ENCODE results near the gene DLGAP1.
A peak's percentile ranks its signal among the peaks of the same experiment; 100 is the strongest.
"Not testable (repeated sequence)": the region's sequence is repeated elsewhere in the genome, so short reads cannot be mapped to it uniquely, and the experiment has no call there.

DLGAP1 gene

DNA sequence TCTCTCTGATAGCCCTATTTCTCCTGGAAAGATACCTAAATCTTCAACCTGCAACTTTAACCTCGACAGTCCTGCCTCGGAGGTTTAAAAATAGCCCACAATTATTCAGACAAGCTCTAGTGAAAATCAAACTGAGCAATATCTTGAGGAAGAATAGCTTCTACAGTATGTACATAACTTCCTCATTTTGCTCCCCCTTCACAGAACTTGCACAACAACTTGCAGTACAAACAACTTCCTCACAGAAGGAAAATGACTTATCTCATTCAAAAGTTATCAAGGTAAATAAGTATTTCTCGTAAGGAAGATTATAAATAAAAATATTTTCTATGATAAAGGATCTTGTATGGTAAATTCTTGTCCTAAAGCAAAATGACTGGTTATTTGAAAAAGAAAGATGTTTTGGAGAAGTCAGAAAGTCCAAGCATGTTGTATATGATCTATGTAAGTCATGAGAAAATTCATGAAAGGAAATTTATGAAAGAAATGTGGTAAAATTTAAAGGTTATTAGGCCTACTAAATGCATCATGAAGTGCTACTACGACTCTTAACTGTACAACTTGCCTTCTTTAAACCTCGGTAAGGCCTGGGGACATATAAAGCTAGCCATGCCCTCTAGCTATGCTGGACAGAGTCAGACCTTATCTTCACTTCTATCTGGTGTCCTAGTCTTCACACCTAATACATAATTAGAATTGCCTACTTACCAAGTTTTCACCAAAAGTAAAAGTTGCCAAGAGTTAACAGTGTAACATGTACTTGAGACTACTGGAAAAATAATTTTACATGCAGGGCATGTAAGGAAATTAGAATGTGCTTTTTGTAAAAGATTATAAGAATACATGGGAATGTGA, 394.5 kb downstream of the DLGAP1 start:
- H3K36me3 Mint-ChIP-seq = no peaks in the 10 kb centered on the region
- ATAC-seq (replicated peaks) (no peak), DNase-seq (no peak)
- H3K27me3 Mint-ChIP-seq = no peaks in the 10 kb centered on the region
- H3K9me3 Mint-ChIP-seq = peaks cover 9 to 12% of the 10 kb centered on the region in 2 donors
- H3K27ac Mint-ChIP-seq = no peak overlapping the region
- H3K4me3 Mint-ChIP-seq = no peak overlapping the region
- no peaks in the 10 kb centered on the region for H3K4me1 Mint-ChIP-seq

DNA sequence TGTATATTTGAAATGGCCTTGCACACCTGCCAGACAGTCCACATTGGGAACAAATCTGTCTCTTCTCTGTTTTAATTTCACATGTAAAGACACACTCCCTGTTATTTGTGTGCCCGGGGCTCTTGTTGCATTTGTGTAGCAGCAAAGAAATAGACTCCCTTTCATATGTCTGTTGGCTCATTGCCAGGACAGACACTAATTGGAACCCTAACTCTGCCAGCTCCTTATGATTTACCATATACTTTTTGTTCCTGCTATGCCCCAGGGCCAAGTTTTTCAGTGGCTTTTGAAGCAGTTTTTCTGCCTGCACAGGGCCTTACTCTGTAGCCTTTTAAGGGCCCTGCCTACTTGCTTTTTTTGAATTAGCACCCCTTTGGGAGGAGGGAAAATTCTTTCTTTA, 396.9 kb downstream of the DLGAP1 start:
- no peak for DNase-seq
- no peak for ATAC-seq (replicated peaks)
- H3K27ac Mint-ChIP-seq = no peak overlapping the region
- H3K36me3 Mint-ChIP-seq = no peaks in the 10 kb centered on the region
- H3K9me3 Mint-ChIP-seq = peaks cover 13 to 15% of the 10 kb centered on the region in 2 donors
- no peak overlapping the region for H3K4me3 Mint-ChIP-seq
- no peaks in the 10 kb centered on the region for H3K4me1 Mint-ChIP-seq
- no peaks in the 10 kb centered on the region for H3K27me3 Mint-ChIP-seq

DNA sequence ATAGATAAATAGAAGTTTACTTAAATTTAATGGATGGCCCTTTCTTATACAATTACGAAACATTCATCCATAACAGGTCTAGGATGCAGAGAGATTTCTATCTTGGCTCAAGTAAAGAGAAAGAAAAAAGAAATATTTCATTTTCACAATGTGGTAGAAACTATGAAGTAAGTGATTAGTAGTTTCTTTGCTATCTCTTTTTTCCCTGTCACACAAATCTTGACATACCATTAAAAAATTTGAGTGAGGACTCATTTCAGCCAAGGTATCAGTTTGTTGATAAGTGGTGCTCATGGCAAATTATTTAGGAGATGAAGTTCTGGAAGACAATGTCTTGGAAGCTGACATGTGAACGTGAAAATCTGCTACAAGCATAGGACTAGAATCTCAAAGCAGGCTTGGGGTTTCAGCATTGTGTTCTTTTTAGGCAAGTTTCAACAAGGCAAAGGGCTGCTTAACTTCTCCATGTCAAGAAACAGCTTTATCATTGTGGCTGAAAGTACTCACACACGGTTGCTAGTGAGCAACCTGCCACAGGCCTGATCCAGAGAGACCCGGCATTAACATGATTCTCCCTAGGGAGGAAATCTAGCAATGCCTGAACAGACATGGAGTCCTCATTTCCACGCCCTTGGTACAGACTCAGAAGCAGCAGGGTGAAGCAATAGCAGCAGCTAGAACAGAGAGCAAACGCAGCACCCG, 414.6 kb downstream of the DLGAP1 start:
- Mint-ChIP-seq H3K27me3 (no peaks in the 10 kb centered on the region), H3K4me3 (no peak overlapping the region), H3K4me1 (no peaks in the 10 kb centered on the region), H3K27ac (no peak overlapping the region), H3K9me3 (no peaks in the 10 kb centered on the region), H3K36me3 (no peaks in the 10 kb centered on the region)
- ATAC-seq (replicated peaks) (no peak), DNase-seq (no peak)

DNA sequence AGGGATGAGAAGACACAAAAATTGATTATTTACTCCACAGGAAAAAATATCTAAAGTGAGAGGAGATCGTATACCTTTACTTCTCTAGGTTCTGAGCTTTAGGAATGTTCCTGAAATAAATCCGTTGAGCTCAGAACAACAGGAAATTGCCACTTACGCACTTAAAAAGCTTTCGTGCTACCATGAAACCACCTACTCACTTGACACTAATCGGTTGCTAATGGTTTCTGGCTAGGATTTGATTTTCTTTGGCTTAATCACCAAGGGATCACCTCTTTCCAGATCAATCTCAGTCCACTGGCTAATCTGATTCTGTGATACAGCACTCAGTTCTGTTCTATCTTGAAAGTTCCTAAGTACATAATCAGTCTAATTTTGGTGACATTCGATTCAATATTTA, 419.6 kb downstream of the DLGAP1 start:
- Mint-ChIP-seq H3K27me3 (no peaks in the 10 kb centered on the region), H3K4me3 (no peak overlapping the region), H3K4me1 (no peaks in the 10 kb centered on the region), H3K27ac (no peak overlapping the region), H3K36me3 (no peaks in the 10 kb centered on the region), H3K9me3 (peaks cover 0 to 3% of the 10 kb centered on the region in 2 donors)
- DNase-seq = no peak
- ATAC-seq (replicated peaks) = no peak

DNA sequence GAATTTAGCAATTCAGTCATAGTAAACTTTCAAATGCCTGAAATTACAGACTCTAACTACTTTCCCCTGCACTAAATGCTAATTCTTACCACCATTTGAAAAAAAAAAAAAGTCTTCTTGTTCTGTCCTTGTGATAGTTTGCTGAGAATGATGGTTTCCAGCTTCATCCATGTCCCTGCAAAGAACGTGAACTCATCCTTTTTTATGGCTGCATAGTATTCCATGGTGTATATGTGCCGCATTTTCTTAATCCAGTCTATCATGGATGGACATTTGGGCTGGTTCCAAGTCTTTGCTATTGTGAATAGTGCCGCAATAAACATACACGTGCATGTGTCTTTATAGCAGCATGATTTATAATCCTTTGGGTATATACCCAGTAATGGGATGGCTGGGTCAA, 420.3 kb downstream of the DLGAP1 start:
- H3K9me3 Mint-ChIP-seq; H3K27ac Mint-ChIP-seq; H3K36me3 Mint-ChIP-seq; ATAC-seq (replicated peaks); H3K27me3 Mint-ChIP-seq; H3K4me1 Mint-ChIP-seq; H3K4me3 Mint-ChIP-seq; DNase-seq: not testable (repeated sequence)

DNA sequence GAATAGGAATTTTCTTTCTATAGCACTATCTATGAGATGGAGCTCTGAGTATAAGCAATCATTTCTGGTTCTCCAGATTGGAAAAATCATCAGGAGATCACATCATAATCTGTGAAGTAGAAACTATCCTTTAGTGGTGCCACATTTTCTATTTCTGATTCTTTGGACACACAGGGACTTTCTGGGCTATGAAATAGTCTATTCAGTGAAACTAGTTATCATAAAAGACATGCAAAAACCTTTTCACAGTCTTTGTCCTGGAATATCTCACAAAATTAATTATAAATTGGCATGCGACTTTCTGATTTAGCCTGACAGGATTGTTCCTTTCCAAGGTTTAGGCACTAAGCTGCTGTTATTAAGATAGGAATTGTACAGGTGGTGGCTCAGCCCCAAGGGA, 428.6 kb downstream of the DLGAP1 start:
- Mint-ChIP-seq H3K9me3 (peaks cover 4 to 10% of the 10 kb centered on the region in 2 donors), H3K36me3 (no peaks in the 10 kb centered on the region), H3K27me3 (no peaks in the 10 kb centered on the region), H3K27ac (no peak overlapping the region), H3K4me3 (no peak overlapping the region), H3K4me1 (no peaks in the 10 kb centered on the region)
- no peak for DNase-seq
- no peak for ATAC-seq (replicated peaks)

DNA sequence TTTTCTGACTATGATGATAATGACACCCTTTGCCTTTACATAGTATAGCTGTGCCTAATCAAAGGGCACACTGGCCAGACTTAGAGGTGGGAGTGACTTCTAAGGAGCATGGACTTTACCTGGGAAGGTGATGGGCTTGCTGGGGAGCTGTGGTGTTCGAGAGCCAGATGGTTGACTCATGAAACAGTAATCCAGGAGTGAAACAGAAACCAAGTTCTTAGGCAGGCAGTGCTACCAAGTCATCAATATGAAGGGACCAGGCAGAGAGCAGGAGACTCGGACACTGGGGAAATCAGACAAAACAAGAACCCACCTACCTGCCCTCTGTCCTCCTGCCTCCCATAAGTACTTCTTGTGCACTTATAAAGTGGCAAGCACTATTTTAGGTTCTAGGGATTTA, 430.4 kb downstream of the DLGAP1 start:
- no peaks in the 10 kb centered on the region for H3K27me3 Mint-ChIP-seq
- ATAC-seq (replicated peaks) (no peak), DNase-seq (no peak)
- no peaks in the 10 kb centered on the region for H3K36me3 Mint-ChIP-seq
- H3K27ac Mint-ChIP-seq = no peak overlapping the region
- no peak overlapping the region for H3K4me3 Mint-ChIP-seq
- H3K4me1 Mint-ChIP-seq = no peaks in the 10 kb centered on the region
- peaks cover 6 to 7% of the 10 kb centered on the region in 2 donors for H3K9me3 Mint-ChIP-seq

DNA sequence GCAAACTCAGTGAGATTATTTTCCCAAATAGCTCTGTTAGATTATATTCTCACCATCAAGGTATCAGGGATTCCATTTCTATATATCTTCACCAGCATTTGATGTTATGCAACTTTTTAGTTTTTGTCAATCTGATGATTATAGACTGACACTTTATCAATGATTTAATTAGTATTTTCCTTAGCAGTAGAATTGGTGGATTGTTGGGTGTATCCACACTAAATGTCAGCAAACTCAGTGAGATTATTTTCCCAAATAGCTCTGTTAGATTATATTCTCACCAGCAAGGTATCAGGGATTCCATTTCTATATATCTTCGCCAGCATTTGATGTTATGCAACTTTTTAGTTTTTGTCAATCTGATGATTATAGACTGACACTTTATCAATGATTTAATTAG, 432.4 kb downstream of the DLGAP1 start:
- not testable (repeated sequence) for H3K27ac Mint-ChIP-seq; H3K4me1 Mint-ChIP-seq; H3K27me3 Mint-ChIP-seq; DNase-seq; H3K4me3 Mint-ChIP-seq; ATAC-seq (replicated peaks); H3K9me3 Mint-ChIP-seq; H3K36me3 Mint-ChIP-seq

DNA sequence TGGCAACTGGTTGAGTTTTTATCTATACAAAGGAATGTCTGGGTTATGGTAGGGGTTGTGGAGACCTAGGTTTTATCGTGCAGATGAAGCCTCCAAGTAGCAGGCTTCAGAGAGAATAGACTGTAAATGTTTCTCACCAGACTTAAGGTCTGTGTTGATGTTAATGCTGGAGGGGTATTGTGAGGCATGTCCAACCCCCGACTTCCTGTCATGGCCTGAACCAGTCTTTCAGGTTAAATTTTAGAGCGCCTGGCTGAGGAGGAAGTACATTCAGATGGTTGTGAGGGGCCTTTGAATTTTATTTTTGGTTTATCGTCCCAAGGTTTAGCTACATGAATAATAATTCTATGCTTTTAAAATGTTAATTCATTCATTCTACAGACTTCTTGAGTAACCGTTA, 435.1 kb downstream of the DLGAP1 start:
- DNase-seq (no peak), ATAC-seq (replicated peaks) (no peak)
- Mint-ChIP-seq H3K4me1 (no peaks in the 10 kb centered on the region), H3K4me3 (no peak overlapping the region), H3K27me3 (peaks cover 0 to 4% of the 10 kb centered on the region in 2 donors), H3K9me3 (peaks cover 7 to 8% of the 10 kb centered on the region in 2 donors), H3K27ac (no peak overlapping the region), H3K36me3 (no peaks in the 10 kb centered on the region)

DNA sequence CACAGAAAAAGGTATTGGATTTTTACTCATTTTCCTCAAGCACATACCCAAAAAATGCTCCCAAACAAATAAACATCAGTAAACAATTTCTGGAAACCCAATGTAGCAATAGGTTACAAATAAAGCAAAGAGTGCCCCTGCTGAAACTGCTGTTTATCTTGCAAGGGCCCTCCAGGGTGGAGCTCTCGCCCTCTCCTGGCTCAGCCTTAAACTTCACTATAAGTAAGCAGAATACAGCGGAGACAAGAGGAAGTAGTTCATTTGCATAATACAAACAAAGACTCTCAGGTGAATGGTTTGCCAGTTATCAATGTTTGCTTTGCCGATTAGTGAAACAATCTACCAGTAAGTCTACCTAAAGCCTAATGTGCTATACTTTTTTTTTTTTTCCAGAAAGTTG, 437.6 kb downstream of the DLGAP1 start:
- ATAC-seq (replicated peaks) (peak; percentile 38 to 65), DNase-seq (no peak)
- Mint-ChIP-seq H3K4me3 (no peak overlapping the region), H3K27ac (no peak overlapping the region), H3K4me1 (no peaks in the 10 kb centered on the region), H3K27me3 (peaks cover 0 to 4% of the 10 kb centered on the region in 2 donors), H3K9me3 (peaks cover 6 to 8% of the 10 kb centered on the region in 2 donors), H3K36me3 (no peaks in the 10 kb centered on the region)

DNA sequence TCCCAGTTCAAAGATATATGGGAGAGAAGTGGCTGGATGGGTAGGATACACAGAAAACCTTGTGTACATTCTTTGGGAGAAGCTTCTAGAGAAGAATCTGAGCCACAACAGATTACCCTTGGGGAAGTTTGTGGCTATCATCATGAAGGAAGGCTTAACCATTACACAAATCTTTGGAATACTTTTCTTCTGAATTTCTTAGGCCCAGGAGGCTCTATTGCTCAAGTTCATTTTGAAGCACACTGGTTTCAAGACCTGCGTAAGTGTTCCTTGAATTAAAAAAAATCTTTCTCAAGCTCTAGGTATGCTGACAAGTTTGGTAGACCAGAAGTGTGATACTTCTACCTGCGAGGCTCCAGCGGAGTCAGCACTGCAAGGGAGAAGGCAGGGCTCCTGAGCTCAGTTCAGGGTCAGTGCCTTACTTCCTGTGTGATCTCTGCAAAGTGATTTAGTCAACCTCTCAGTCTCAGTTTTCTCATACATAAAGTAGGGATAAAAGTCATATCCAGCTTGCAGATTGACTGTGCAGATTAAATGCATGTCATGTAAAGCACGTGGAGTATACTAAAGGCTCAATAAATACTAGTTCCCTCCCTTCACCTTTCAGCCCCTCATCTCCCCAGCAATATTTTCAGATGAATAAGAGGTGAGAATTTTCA, 438.6 kb downstream of the DLGAP1 start:
- no peak overlapping the region for H3K27ac Mint-ChIP-seq
- H3K4me3 Mint-ChIP-seq = no peak overlapping the region
- H3K9me3 Mint-ChIP-seq = peaks cover 4 to 5% of the 10 kb centered on the region in 2 donors
- H3K36me3 Mint-ChIP-seq = no peaks in the 10 kb centered on the region
- no peak for DNase-seq
- H3K4me1 Mint-ChIP-seq = no peaks in the 10 kb centered on the region
- no peak for ATAC-seq (replicated peaks)
- H3K27me3 Mint-ChIP-seq = peaks cover 0 to 4% of the 10 kb centered on the region in 2 donors

DNA sequence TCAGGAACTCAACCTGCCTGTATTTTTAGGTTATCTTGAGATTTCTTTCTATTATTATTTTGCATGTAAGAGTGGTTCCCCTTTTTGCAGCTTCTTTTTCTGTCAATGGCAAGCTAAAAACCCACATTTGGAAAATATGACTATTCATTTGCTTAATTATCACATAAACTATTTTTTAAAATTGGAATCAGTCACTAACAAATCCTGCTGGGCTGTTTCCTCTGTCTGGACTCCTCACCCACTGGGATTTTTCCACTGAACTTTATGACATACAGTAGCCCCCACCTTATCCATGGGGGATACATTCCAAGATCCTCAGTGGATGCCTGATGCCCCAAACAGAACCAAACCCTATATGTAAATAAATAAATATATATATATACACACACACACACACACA, 447.3 kb downstream of the DLGAP1 start:
- Mint-ChIP-seq H3K27me3 (peaks cover 16 to 23% of the 10 kb centered on the region in 2 donors), H3K27ac (no peak overlapping the region)

DNA sequence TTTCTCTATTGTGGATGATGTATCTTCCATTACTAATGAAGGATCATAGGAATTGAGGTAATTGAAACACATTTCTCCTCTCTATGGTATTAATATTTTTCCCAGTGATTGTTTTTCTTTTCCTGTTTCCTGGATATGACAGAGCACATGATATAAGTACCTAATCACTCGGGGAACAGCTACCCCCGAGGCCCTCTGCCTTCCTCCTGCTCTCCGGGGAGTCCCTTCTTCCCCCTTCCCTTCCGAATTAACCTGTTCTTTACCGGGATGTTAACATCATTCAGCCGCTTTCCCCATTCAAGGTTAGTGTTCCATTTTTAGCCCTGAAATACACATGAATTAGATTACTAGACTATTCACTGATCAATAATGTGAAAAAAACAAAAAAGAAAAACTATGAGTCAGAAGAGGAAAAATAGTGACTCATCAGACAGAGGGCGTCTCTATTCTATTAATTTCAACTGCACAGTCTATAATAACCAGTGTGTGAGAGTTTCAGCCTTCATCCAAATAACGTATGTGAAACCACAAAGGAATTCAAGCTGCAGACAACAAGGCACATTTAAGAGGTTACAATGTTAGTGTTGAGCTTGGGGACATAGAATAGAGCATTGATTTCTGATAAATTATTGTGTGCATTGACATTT, 450.8 kb downstream of the DLGAP1 start:
- no peak for ATAC-seq (replicated peaks)
- Mint-ChIP-seq H3K27me3 (peaks cover 19 to 35% of the 10 kb centered on the region in 2 donors), H3K4me3 (no peak overlapping the region)

More for the DNA sequence above, 447.3 kb downstream of the DLGAP1 start:
- Mint-ChIP-seq H3K9me3 (peaks cover 0 to 4% of the 10 kb centered on the region in 2 donors), H3K4me3 (no peak overlapping the region), H3K4me1 (no peaks in the 10 kb centered on the region), H3K36me3 (no peaks in the 10 kb centered on the region)
- ATAC-seq (replicated peaks) (peak; percentile 27 to 29), DNase-seq (no peak)

DNA sequence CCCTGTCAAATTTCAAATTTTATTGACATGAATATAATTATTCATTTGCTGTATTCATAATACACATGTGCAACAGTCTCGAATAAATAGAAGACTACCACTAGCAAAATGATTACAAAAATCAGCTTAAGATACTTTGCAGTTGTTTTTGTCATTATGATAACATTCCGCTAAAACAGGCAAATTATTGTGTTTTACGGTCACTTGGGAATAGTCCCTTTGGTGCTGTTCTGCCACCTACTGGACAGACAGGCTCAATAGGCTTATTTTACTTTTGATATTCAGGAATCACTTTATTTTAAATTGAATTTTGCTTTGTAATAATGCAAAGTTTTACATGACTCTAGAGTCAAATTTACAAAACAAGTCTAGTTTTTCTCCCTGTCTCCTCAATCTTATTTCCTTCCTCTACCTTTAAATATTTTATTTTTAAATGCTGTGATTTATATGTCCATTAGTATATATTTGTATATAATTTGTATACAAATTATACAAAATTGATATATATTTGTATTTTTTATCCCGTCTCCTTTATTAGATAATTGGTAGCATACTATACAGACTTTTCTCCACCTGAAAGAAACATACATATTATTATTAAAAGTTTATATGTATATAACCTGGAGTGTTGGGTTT, 456.3 kb downstream of the DLGAP1 start:
- Mint-ChIP-seq H3K4me1 (no peaks in the 10 kb centered on the region), H3K9me3 (no peaks in the 10 kb centered on the region), H3K27me3 (peaks cover 11 to 21% of the 10 kb centered on the region in 2 donors), H3K4me3 (no peak overlapping the region), H3K27ac (no peak overlapping the region), H3K36me3 (no peaks in the 10 kb centered on the region)
- no peak for ATAC-seq (replicated peaks)
- no peak for DNase-seq

More for the DNA sequence above, 450.8 kb downstream of the DLGAP1 start:
- Mint-ChIP-seq H3K27ac (no peak overlapping the region), H3K4me1 (no peaks in the 10 kb centered on the region), H3K36me3 (no peaks in the 10 kb centered on the region), H3K9me3 (no peaks in the 10 kb centered on the region)
- no peak for DNase-seq

Data from stimulated activated naive B cell treated with anti-CD40 and anti-IgM and Interleukin-4, amounts not matched to agents 10 μg/mL and 1 μg/mL and 100 μg/mL, for 72 hours (primary cell).